HG02678 (cell line): ENCODE data around the gene RPL12.
"Not testable (repeated sequence)": the region's sequence is repeated elsewhere in the genome, so short reads cannot be mapped to it uniquely, and the experiment has no call there.

Source experiments
- ATAC-seq: cut with Tn5 transposase; IDR thresholded peaks from one replicate; pipeline ENCODE4 v1.9.1; 2021; ENCODE audit warnings: mild to moderate bottlenecking, moderate library complexity; ENCODE audit not compliant: unreplicated experiment

The RPL12 gene

GRCh38 chr9:127470662-127471061, 19.5 kb upstream of the RPL12 start:
- no peak for ATAC-seq

DNA sequence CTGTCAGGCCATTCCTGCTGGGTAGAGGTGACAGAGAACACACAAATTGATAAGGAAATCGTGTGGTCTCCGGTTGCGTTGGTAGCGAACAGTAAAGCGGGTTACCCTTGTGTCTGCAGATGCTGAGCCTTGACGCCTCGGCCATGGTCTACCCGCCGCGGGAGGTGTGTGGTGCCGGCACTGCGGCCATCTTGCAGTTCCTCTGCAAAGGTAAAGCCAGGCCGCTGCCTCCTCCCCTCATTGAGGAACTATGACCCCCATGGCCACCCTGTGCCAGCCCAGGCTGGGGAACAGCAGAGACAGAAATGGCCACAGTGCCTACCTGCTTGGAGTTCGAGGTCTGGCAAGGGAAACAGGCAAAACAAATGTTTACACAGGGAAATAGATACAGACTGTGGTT, 16.4 kb upstream of the RPL12 start:
- no peak for ATAC-seq

- ATAC-seq, result not testable (repeated sequence)
Measured at GRCh38 chr9:127466407-127466917, 15.3 kb upstream of the RPL12 start.

DNA sequence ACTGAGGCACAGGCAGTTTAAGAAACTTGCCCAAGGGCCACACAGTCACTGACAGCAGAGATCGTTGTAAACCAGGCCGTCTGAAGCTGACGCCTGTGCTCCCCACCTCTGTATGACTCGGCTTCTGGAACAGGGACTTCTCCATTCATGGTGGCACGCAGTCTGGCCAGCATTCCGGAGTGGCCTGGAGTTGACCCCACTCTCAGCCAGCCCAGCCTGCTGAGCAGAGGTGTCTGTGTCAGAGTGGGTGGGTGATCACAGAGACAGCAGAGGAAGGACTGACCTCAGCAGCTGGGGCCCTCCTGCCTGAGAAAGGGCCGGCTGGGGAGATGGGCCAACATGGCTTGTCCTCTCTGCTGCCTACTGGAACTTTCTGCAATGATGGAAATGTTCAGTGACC, 12.7 kb upstream of the RPL12 start:
- no peak for ATAC-seq

- no peak for ATAC-seq
Measured at GRCh38 chr9:127463382-127463781, 12.2 kb upstream of the RPL12 start.

GRCh38 chr9:127458921-127459320, 7.7 kb upstream of the RPL12 start:
- ATAC-seq, result no peak

DNA sequence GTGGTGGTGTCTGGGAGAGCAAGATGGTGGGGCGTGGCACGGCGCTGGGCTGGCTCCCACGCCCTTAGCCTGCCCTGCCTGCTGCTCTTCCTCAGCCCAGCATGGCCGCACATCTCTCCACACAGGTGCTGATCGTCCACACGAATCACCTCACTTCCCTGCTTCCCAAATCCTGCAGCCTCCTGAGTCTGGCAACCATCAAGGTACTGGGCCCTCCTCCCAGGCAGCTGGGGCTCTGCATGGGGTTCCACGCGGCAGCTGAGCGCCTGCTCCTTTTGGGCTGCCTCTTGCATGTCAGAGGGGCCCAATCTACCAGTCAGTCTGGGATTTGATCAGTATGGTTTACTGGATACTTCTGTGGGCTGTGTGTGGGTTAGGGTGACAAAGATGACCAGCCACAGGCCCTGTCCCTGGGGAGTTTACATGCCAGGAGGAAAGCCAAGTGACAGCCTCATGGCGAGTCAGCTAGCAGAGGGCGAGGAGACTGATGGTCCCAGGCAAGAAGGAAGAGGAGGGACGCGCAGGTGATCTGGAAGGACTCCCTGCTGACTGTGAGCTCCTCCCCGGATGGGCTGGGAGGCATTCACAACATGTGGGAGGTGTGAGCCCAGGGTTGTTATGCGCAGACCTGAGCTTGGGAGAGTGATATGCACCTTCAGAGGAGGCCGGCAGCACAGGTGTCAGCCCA, 6.1 kb upstream of the RPL12 start:
- ATAC-seq, result no peak

- no peak for ATAC-seq
Measured at GRCh38 chr9:127455324-127455992, 4.3 kb upstream of the RPL12 start.

DNA sequence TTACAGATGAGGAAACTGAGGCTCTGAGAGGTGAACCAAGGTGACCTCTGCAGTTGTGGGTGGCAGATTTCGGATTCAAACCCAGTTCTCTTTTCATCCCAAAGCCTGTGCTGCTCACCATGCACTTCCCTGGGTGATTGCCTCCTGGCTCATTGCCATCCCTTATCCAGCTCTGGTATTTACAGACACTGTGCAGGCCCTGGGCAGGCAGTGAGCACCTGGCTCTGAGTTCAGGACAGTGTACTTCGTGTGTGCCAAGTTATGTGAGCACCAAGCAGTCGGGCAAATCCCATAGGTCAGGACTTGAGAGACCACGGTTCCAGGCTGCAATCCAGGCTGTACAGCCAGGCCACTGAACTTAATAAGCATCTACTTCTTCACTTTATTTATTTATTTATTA, 1.5 kb upstream of the RPL12 start:
- no peak for ATAC-seq

DNA sequence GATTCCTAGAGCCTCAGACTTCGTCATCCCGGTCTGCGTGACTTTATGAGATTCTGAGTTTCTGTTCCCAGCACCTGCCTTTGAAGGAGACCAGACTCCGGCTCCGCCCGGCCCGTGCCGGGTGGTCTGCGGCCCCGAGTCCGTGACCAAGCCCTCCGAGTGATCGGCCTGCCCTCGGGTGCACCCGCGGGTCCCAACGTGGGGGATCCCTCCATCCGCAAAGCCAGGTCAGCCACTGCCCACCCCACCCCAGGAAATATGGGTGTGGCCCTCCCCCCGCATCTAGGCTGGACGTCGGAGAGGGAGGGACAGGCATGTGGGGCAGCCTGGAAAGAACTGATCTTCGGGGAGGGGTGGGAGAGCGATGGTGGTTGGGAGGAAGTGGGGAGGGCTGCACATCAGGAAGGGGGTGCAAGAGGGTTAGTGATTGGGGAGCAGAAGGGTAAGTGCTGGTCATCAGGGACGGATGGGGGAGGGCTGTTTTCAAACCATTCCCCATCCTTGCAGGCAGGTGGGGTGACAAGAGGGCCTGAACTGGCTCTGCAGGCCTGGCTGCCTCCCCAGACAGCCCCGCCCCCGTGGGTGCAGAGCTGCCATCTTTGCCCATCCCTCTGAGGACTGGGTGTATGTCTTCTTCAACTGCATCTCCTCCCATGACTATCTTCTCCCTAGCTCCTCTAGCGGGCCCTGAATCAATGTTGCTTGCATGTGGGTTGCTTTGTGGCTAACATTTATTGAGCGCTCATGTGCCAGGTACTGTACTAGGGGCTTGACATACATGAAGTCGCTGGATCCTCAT, 851 bp upstream of the RPL12 start:
- no peak for ATAC-seq

DNA sequence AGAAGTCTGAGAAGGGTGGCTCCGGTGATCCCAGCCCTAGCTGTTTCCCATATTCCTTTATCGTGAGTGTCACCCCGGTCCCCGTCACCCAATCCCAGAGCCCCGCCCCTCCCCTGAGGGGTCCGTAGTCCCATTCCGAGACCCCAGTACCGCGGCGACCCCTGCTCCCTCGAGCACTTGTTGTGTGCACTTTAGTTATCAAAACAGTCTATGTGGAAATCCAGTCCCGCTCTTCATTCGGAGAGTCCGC, 327 bp upstream of the RPL12 start:
- no peak for ATAC-seq

- ATAC-seq, result no peak
Measured at GRCh38 chr9:127450243-127450760, 904 bp downstream of the RPL12 start.

DNA sequence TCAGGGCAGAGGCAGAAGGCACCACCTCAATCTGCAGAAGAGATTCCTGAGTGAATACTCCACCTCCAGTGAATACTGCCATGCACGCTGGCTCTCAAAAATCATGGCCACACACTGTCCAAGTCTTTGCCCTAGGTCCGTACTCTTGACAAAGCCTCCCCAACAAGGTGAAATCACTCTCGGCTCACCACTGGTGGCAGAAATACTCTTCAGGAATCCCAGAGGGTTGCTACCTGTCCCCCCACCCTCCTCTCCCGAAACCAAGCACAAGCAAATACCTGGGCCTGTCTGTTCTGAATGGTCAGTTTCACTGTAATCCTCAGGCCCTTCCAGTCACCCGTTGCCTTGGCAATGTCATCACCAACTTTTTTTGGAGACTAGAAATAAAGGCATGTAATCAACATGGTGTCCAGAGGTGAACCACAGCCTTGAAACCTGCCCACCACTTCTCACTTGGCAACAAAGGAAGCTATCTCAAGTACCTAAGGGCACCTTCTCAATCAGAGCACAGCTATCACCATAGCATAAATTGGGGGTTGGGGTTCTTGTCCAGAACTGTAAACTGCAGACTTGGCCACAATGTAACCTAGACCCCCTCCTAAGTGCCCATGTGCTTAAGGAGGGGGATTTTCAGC, 1.8 kb downstream of the RPL12 start:
- no peak for ATAC-seq

- no peak for ATAC-seq
Measured at GRCh38 chr9:127448112-127448805, 2.9 kb downstream of the RPL12 start.

DNA sequence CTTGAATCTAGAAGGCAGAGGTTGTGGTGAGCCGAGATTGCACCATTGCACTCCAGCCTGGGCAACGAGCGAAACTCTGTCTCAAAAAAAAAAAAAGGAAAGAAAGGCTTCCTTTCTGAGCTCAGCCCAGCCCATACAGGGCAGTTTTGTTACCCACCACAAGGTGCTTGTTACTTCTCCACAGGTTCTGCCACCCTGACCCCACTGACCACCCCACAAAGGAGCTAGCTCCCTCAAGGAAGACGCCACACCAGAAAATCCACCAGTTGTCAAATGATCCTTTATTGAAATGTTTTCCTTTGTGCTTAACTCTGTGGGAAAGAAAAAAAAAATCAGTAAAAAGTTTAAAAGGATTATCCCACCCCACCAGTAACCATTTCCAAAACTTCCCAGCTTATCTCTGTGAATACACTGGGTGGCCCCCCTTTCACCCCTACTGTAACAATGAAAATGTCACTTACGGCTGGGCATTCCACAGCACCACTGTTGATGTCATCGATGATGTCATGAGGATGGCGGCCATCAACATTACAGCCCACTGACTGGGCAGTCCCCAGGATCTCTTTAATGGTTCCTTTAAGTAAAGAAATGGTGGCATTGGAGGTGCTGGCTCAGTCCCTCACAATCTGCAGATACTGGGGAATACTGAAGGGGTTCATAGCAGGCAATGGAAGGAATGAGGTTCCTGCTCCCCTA, 3.6 kb downstream of the RPL12 start:
- ATAC-seq, result no peak

- ATAC-seq, result no peak
Measured at GRCh38 chr9:127446713-127447415, 4.3 kb downstream of the RPL12 start.

GRCh38 chr9:127445851-127446712, 5.1 kb downstream of the RPL12 start:
- ATAC-seq, result no peak
